Stimulated activated CD8-positive, alpha-beta memory T cell treated with anti-CD3 and anti-CD28 coated beads, Interleukin-4, amount 100 ng/mL, for 48 hours (primary cell): ENCODE results near the gene PDLIM7.

Source experiments
- DNase-seq: peaks from one replicate; pipeline ENCODE4 v3.0.0-alpha.2; 2020

The PDLIM7 gene

GRCh38 chr5:177455036-177455660, 42.3 kb downstream of the PDLIM7 start:
- DNase-seq, result peak; percentile 96

- DNase-seq, result peak; percentile 99
Measured at GRCh38 chr5:177454397-177455035, 42.9 kb downstream of the PDLIM7 start.

GRCh38 chr5:177453852-177454396, 43.5 kb downstream of the PDLIM7 start:
- DNase-seq, result no peak

GRCh38 chr5:177452688-177453638, 44.4 kb downstream of the PDLIM7 start:
- no peak for DNase-seq

- DNase-seq, result no peak
Measured at GRCh38 chr5:177450667-177451424, 46.6 kb downstream of the PDLIM7 start.

- no peak for DNase-seq
Measured at GRCh38 chr5:177449140-177450061, 48.0 kb downstream of the PDLIM7 start.

GRCh38 chr5:177448244-177448950, 49.0 kb downstream of the PDLIM7 start:
- no peak for DNase-seq

GRCh38 chr5:177447611-177448243, 49.7 kb downstream of the PDLIM7 start:
- no peak for DNase-seq

GRCh38 chr5:177447066-177447610, 50.3 kb downstream of the PDLIM7 start:
- DNase-seq, result peak; percentile 79

GRCh38 chr5:177446200-177447065, 51.0 kb downstream of the PDLIM7 start, which contains the start of gene PRR7:
Gene PRR7, plus strand, starts transcription at chr5:177446814. Its CDS starts 8,254 bp downstream, at chr5:177455068.
- peak; percentile 81 for DNase-seq

GRCh38 chr5:177445917-177446199, 51.5 kb downstream of the PDLIM7 start:
- DNase-seq, result no peak

- DNase-seq, result no peak
Measured at GRCh38 chr5:177445052-177445916, 52.1 kb downstream of the PDLIM7 start.

GRCh38 chr5:177444106-177445051, 53.0 kb downstream of the PDLIM7 start:
- no peak for DNase-seq

GRCh38 chr5:177443144-177443983, 54.0 kb downstream of the PDLIM7 start:
- DNase-seq, result no peak

GRCh38 chr5:177442066-177442826, 55.2 kb downstream of the PDLIM7 start:
- no peak for DNase-seq
